CD4-positive, alpha-beta T cell treated with Interleukin-21 for 1 hour (primary cell): ENCODE results near the gene HGS.
"Not testable (repeated sequence)": the region's sequence is repeated elsewhere in the genome, so short reads cannot be mapped to it uniquely, and the experiment has no call there.

Experiments
- DNase-seq: peaks from one replicate; pipeline ENCODE4 v3.0.0-alpha.2; 2020

Gene HGS

DNA sequence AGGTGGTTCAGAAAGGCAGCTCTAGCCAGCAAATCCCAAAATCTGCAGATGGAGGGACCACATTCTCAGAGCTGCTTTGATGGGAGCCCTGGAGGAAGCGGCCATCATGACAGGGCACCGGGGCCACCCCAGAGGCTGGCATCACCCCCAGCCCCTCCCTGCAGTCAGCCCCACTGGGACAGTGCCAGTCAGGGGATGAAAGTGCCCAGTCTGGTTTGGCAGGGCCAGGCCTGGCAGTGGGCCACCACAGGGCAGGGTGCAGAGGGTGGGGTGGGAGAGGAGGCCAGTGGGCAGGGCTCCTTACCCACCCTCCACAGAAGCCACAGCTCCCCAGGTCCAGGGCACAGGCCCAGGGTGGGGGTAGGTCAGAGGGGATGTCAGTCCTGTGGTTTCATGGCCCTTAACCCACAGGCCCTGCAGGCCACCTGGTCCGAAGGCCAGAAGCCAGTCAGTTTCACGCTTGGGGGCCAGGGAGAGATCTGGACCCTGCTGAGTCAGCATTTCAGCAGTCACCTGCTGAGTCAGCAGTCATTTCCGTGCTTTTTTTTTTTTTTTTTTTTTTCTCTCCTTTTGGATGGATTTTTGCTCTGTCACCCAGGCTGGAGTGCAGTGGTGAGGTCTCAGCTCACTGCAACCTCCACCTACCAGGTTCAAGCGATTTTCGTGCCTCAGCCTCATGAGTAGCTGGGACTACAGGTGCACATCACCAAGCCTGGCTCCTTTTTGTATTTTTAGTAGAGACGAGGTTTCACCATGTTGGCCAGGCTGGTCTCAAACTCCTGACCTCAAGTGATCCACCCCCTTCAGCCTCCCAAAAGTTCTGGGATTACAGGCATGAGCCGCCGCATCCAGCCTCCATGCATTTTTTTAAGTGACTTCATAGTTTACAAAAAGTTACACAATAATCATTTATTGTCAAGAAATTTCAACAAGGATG, 38.6 kb downstream of the HGS start:
- DNase-seq = no peak

DNA sequence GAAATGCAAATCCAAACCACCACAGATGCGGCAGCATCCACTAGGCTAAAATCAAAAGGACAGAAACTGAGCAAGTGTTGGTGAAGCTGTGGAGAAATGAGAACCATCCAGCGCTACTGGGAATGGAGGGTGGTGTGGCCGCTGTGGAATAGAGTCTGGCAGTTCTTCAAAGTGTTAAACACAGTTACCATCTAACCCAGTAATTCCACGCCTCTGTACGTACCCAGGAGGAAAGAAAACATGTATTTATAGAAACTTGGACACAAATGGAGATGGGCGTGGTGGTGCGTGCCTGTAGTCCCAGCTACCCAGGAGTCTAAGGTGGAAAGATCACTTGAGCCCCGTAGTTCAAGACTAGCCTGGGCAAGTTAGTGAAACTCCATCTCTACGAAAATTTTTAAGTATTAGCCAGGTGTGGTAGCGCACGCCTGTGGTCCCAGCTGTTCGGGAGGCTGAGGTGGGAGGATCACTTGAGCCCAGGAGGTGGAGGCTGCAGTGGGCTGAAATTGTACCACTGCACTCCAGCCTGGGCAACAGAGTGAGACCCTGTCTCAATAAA, 39.9 kb downstream of the HGS start:
- DNase-seq = no peak

GRCh38 chr17:81725439-81725838, 41.6 kb downstream of the HGS start:
- no peak for DNase-seq

DNA sequence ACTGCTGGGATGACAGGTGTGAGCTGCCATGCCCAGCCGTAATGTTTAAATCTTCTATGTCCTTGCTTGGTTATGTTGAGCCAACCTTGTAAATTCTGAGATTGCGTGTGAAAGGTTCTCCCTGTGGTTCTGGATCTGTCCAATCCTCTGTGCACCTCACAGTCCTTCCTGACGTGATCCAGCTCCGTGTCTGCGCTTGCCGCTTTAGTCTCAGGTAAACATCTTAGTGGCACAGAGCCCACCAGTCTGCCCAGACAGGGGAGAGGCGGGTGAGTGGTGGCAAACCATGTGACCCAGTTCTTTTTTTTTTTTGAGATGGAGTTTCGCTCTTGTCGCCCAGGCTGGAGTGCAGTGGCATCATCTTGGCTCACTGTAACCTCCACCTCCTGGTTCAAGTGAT, 42.2 kb downstream of the HGS start:
- no peak for DNase-seq

- no peak for DNase-seq
These were observed 43.7 kb downstream of the HGS start for GRCh38 chr17:81727324-81728031.

- DNase-seq = peak; percentile 63
These were observed 49.9 kb downstream of the HGS start for GRCh38 chr17:81733507-81734404.

DNA sequence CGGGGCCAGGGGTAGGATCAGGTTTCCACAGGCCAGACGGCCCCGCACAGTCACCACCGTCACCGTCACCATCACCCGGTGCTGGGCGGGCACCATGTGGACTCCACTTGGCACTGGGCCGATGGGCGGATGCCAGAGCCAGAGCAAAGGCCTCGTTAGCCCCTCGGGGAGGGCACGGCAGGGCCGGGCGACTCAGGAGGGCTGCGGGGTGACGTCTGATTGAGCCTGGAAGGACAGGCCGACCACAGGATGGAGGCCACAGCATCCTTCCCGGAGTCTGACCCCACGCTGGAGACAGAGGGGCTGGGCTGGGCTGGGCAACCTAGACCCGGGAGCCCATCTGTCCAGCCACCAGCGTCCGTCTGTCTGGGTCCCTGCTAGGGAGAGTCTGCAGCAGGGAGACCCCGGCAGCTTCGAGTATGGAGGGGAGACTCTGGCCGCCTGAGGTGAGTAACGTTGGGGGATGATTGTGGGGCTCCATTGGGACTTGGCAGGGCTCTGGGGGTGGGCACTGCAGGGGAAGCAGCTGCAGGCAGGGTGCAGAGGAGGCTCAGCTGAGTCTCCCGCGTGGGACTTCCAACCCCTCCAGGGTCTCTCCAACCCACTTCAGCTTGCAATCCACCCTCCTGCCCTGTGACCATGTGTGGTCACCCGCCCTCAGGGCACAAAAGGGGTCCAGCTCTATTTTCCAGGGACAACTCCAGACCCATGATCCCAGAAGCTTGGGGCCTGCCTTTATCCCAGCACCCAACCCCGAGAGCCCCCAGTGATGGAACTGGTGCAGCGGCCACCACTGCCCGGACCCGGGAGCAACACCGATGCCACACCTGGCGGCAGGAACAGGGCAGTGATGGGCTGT, 50.8 kb downstream of the HGS start:
- DNase-seq = no peak

- no peak for DNase-seq
These were observed 51.7 kb downstream of the HGS start for GRCh38 chr17:81735264-81736102.

DNA sequence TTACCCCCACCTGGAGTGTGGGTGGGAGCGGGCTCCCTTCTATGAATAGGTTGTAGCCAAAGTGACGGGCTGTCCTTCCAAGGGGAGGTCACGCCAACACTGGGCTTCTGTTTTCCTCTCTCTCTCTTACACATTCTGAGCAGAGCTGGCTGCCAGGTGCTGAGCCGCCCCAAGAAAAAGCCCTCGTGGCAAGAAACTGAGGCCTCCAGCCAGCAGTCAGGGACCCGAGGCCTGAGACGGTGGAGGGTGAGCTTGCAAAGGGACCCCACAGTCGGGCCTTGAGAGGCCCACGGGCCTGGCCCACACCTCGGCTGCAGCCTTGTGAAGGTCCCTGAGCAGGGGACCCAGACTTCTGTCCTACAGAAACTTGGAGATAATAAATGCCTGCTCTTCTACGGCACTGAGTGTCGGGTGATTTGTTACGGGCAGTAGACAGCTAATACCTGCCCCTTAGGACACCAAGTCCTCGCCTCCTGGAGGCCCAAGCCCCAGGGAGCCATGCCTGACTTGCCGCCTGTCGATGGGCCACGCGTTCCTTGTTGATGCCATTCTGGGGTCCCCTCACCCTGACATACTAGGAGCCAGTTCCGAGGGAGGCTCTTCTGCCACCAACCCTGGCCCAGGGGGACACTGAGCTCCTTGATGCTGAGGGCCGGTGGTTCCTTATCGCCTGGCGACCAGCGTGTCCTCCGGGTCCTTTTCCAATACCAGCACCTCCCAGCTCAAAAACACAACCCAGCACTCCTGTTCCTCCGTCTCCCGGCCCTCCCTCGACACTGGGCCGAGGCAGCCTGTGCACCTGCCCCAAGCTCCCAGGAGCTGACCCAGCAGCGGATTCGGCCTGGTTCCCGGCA, 54.4 kb downstream of the HGS start:
- DNase-seq = no peak

DNA sequence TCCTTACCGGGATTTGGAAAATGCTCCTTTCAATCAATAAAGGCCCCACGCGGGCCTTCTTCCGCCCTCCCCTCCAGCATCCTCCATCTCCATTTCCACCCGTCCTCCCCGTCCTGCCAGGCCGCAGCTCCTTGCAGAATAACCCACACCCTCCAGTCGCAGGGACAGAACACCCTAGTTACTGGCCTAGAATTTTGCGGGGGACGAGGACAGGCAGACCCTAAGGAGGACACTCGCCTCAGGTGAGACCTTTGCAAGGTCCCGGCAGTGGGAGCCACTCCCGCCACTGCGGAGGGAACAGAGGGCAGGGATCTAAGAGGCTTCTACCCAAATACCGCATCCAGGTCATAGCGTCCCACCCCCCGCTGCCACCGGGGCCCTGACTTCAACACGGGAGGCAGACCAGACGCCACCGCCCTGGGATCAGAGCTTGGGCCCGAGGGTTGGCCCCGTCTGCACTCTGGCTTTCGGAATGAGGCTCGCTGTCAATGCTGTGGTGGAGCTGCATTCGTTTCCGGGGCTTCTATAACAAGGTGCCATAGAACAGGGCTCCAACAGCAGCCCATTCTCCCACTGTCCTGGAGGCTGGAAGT, 55.1 kb downstream of the HGS start:
- DNase-seq = no peak

DNA sequence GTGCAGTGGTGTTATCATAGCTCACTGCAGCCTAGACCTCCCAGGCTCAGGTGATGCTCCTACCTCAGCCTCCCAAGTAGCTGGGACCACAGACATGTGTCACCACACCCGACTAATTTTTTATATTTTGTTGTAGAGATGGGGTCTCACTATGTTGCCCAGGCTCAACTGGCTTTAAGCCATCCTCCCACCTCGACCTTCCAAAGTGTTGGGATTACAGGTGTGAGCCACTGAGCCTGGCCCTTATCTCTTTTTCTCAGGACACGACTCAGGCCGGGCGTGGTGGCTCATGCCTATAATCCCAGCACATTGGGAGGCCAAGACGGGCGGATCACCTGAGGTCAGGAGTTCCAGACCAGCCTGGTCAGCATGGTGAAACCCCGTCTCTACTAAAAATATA, 55.8 kb downstream of the HGS start:
- not testable (repeated sequence) for DNase-seq

DNA sequence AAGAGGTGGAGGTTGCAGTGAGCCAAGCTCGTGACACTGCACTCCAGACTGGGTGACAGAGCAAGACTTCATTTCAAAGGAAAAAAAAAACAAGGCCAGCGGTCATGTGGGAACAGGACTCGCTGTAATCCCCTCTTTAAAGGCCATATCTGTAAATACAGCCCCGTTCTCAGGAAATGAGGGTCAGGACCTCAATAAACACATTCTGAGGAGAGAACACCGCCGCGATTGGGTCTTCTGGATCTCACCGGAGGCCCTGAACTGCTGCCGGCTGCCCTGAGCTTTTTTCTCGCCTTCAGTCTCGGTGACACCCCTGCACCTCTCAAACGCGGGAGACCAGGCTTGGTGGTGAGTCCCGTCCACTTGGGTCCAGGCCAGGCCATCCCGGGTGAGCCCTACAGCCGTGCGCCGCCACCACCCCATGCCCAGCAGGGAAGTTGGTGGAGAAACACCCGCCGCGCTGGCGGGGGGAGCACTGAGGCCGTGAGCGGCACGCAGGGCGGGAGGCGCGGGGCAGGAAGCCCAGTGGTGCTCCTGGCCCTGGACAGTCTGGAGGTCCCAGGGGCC, 56.7 kb downstream of the HGS start:
- DNase-seq = no peak

DNA sequence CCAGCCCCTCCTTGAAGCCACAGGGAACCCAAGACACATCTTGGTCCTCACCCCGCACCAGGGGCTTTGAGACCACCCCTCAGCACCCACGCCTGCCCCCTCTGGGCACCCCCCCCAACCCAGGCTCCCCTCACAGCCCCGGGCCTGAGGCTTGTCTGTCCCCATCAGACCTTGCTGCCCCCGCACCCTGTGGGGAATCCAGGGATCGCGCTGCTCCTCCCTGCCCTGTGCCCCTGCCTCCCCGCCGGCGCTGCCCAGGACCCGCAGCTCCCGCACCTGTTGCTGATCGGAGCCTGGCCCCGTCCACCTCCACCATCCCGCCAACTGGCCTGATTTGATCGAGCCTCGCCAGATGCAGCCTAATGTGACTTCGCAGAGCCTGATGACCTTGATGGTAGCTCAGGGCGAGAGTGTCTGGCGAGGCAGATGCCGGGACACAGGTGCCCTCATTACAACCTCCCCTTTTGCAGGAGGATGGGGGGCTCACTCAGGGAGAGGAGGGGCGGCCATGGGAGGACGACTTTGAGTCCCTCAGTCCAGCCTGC, 57.3 kb downstream of the HGS start:
- DNase-seq = no peak

DNA sequence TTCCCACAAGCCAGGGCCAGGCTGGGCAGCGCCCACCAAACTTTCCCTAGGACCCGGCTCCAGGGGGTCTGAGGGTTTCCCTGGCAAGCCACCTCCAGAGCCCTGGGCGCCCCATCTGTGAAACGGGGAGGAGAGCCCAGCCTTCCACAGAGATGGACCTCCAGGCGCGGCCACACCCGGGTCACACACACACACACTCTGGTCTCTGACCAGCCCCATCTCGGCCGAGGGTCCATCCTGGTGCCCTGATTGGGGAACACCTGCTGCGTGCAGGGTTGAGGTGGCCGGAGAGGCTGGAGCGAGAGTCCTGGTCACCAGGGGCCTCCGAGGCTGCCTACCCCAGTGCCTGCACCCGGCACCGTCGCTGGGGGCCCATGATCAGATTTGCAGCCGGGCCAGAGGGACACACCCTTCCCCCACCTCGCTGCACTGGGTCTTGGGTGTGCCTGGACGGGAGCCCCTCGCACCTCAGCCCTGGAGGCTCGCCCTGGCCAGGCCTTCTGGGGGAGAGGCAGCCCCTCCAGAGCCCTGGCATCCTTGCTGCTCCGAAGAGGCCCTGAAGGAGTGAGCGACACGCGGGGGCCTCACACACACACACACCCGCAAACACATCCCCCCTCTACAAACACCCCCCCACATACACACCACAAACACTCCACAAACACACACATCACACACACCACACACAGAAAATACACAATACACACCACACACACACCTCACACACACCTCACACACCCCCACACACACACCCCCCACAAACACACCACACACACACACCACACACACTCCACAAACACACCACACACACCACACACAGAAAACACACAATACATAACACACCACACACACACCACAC, 58.0 kb downstream of the HGS start:
- no peak for DNase-seq
